C4-2B (cell line): ENCODE results near the gene FAM136A.

Experiments
- H3K27ac ChIP-seq: fragments of 450-650 bp; 2 replicates; pipeline ENCODE4 v1.5.1; 2017
- ZFX ChIP-seq: fragments of 450-650 bp; IDR thresholded peaks from 2 replicates; pipeline ENCODE4 v1.6.1; 2017
- TF ChIP-seq, protein P1 (sequence below): fragments of 450-650 bp; conservative IDR thresholded peaks from 2 replicates; pipeline ENCODE4 v1.5.1; 2017; ENCODE audit warnings: mild to moderate bottlenecking

FAM136A gene

DNA sequence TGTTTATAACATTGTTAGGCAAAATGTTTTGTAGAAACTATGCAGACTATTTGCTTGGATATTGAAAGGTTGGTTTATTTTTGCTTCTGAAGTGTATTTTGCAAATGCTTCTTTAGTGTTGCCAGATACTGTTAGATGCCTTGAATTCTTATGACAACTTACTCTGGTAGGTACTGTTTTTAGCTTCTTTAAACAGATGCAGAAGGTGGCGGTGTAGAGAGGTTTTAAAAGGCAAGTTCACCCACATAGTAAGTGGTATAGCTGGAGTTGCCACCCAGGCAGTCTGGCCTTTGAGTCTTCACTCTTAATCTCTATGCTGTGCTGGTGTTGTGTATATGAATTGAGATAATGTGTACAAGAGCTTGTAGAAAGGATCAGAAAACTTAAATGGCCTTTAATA lies 40.4 kb downstream of the FAM136A start:
- TF ChIP-seq ZFX, result no peak
- TF ChIP-seq, protein P1, sequence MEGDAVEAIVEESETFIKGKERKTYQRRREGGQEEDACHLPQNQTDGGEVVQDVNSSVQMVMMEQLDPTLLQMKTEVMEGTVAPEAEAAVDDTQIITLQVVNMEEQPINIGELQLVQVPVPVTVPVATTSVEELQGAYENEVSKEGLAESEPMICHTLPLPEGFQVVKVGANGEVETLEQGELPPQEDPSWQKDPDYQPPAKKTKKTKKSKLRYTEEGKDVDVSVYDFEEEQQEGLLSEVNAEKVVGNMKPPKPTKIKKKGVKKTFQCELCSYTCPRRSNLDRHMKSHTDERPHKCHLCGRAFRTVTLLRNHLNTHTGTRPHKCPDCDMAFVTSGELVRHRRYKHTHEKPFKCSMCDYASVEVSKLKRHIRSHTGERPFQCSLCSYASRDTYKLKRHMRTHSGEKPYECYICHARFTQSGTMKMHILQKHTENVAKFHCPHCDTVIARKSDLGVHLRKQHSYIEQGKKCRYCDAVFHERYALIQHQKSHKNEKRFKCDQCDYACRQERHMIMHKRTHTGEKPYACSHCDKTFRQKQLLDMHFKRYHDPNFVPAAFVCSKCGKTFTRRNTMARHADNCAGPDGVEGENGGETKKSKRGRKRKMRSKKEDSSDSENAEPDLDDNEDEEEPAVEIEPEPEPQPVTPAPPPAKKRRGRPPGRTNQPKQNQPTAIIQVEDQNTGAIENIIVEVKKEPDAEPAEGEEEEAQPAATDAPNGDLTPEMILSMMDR, result no peak
- H3K27ac ChIP-seq, result no peak overlapping the region

DNA sequence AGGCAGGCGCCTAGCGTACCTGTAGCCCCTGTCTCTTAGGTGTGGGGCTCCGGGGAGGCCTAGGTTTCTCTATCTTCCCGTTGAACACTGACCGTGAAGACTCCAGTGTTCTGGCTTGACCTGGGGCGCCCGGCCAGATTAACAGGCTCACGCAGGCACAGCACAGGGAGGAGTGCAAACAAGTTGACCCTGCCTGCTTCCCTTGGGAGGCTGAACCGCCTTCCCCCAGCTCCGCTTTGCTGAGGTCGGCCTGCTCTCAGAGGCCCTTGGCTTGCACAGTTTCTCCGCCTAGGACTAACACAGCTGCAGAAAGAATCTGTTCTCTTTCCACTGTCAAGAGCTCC lies 43.4 kb downstream of the FAM136A start:
- no peak for TF ChIP-seq ZFX
- TF ChIP-seq, protein P1, result no peak
- peak overlapping the region; percentile 79 for H3K27ac ChIP-seq

DNA sequence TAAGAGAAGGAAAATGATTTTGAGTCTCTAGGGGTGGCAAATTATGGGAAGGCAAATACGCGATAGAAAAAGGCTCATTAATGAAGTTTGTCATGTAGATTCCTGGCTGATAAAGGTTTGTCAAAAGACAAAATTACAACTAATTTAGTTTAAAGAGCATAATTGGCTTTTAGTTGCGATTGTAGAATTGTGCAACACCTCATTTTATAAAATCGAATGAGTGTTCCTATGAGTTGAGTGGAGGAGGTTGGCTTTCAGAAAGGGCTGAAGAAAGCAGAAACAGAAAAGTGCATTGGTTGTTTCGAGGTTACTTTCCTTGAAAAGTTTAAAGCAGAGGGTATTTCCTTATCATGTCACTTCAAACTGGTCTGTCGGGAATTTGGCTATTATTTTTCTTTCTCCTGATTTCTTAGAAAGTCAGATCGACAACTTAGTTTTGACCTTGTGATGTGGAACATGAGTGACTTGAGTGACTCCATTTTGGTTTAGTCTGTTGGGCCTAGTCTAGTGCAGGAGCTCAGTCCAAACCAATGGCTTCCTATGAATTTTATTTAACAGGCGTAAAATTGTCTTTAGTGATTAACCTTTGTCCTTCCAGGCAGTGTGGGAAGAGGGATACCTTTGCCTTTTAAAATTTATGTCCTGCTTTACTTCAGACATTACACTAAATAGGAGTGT lies 46.1 kb downstream of the FAM136A start:
- H3K27ac ChIP-seq, result no peak overlapping the region
- TF ChIP-seq ZFX, result no peak
- TF ChIP-seq, protein P1, result no peak

DNA sequence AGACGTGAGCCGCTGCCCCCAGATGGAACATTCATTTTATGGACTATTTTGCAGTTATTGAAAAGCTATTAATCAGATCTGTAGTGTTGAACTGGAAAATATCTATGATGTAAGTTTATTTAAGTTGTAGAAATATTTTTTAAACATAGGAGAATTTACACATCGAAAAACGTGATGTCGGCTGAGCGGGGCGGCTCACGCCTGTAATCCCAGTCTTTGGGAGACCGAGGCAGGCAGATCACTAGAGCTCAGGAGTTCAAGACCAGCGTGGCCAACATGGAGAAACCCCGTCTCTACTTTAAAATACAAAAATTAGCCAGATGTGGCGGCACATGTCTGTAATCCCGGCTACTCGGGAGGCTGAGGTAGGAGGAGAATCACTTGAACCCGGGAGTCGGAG lies 51.4 kb downstream of the FAM136A start:
- H3K27ac ChIP-seq, result no peak overlapping the region
- TF ChIP-seq ZFX, result no peak
- TF ChIP-seq, protein P1, result no peak

DNA sequence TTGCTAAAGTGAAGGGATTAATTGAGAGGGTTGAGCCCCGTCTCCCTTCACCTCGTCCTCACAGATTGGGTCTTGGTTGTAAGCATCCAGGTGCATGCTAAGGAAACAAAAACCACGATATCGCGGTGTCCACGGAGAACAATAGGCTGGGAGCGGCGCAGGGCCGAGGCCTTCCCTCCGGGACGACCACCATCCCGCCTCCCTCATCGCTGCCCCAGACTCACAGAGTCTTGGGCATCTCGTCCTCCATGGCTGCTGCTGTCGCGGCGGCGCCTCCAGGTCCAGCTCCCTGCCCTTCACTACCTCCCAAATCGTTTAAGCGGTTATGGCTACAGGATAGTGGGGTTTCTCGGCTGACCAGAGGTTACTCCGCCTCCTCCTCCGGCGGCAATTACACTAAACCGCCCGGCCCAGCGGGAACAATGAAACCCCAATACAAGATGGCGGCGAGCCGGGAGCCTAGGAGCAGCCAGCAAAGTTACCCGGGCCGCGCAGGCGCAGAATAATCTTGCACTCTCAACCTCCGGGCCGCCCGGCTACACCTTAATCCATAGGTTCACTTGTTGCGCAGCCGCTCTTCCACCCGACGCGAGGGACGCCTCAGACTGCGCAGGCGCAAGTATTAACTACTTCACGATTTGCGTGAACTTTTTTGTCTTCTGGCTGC lies 53.6 kb downstream of the FAM136A start, which contains the start of gene TIA1:
Gene TIA1 (minus strand): TSS at position 448 of the 667 bp plus-strand sequence. CDS start 198 bp downstream, at position 250.
- TF ChIP-seq, protein P1, result no peak
- TF ChIP-seq ZFX, result peak; percentile 30; the same call in 1 of the 2 replicates
- H3K27ac ChIP-seq, result peak within 1 kb of the TSS; percentile 99

DNA sequence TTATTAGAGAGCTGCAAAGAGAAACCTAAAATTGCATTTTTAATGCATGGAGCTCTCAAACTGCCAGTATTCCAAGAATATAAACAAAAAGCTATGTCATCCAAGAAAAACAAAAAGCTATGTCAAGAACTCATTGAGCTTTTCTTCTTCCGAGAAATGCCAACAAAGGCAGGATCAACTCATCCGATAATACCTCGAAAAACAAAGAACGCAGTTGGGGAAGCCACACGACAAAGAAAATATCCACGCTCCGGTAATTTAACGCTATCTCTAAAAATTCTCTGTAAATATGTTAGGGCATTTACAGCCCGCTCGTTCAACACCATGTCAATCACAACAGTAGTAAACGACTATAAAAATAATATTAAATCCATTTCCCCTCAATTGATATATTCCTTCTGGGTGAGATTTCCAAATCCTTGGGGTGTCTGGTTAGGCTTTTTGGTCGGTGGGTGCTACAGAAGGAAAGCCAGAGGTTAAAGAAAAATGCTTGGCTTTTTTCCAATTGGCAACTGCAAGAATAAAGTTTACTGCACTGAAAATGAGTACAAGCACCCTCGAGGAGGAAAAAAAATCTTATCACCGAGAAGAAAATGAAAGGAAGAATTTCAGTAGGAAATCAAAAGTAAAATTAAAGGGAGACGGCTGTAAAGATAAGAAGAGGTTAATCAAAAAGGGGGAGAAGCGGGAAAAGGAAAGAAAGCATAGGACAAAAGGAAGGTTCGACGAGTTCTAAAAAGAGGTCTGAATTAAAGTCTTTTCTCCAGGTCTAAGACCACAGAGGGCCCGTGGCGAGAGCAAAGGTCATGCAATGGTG lies 54.3 kb downstream of the FAM136A start:
- TF ChIP-seq, protein P1, result no peak
- no peak for TF ChIP-seq ZFX
- H3K27ac ChIP-seq, result peak overlapping the region; percentile 99
